Jurkat, Clone E6-1 (cell line): ENCODE measurements around the gene SOX15.
"Not testable (repeated sequence)": the region's sequence is repeated elsewhere in the genome, so short reads cannot be mapped to it uniquely, and the experiment has no call there.

ENCODE experiments used
- DNase-seq: peaks from one replicate; pipeline ENCODE4 v3.0.0-alpha.2; 2011; ENCODE audit warnings: low read depth, low spot score
- H3K4me3 ChIP-seq: 2 replicates; pipeline ENCODE4 v1.5.1; 2011; ENCODE audit warnings: mild to moderate bottlenecking, low read length, control low read depth, moderate library complexity

The SOX15 gene

GRCh38 chr17:7612294-7612640 lies 22.4 kb upstream of the SOX15 start:
- DNase-seq: no peak
- no peak overlapping the region for H3K4me3 ChIP-seq

GRCh38 chr17:7611635-7612293 lies 21.9 kb upstream of the SOX15 start:
- no peak for DNase-seq
- no peak overlapping the region for H3K4me3 ChIP-seq

- DNase-seq: no peak
Measured at GRCh38 chr17:7610641-7611040, 20.7 kb upstream of the SOX15 start.

GRCh38 chr17:7606280-7606679 lies 16.4 kb upstream of the SOX15 start:
- DNase-seq: no peak
- no peak overlapping the region for H3K4me3 ChIP-seq

More at GRCh38 chr17:7610641-7611040, 20.7 kb upstream of the SOX15 start:
- no peak overlapping the region for H3K4me3 ChIP-seq

- H3K4me3 ChIP-seq: not testable (repeated sequence)
Measured at GRCh38 chr17:7597561-7597960, 7.7 kb upstream of the SOX15 start.

GRCh38 chr17:7593296-7593695 lies 3.4 kb upstream of the SOX15 start:
- no peak for DNase-seq
- H3K4me3 ChIP-seq: no peak overlapping the region

More at GRCh38 chr17:7597561-7597960, 7.7 kb upstream of the SOX15 start:
- DNase-seq: not testable (repeated sequence)

- DNase-seq: no peak
- H3K4me3 ChIP-seq: no peak overlapping the region
Measured at GRCh38 chr17:7592422-7593021, 2.6 kb upstream of the SOX15 start.

GRCh38 chr17:7591596-7591995 lies 1.7 kb upstream of the SOX15 start:
- DNase-seq: no peak
- no peak overlapping the region for H3K4me3 ChIP-seq

GRCh38 chr17:7590743-7591142 lies 849 bp upstream of the SOX15 start:
- H3K4me3 ChIP-seq: no peak overlapping the region
- DNase-seq: no peak

GRCh38 chr17:7589204-7589868 lies 558 bp downstream of the SOX15 start:
- no peak for DNase-seq
- H3K4me3 ChIP-seq: no peak overlapping the region

GRCh38 chr17:7588553-7589203 lies 1.2 kb downstream of the SOX15 start:
- DNase-seq: no peak
- H3K4me3 ChIP-seq: no peak overlapping the region

- no peak overlapping the region for H3K4me3 ChIP-seq
- DNase-seq: no peak
Measured at GRCh38 chr17:7587420-7588151, 2.3 kb downstream of the SOX15 start.

- no peak overlapping the region for H3K4me3 ChIP-seq
- DNase-seq: no peak
Measured at GRCh38 chr17:7586673-7587419, 3.0 kb downstream of the SOX15 start.

- H3K4me3 ChIP-seq: peak within 1 kb of the TSS; percentile 69
Measured at GRCh38 chr17:7583253-7584109, 6.4 kb downstream of the SOX15 start, which contains the start of gene MPDU1. TSS of gene MPDU1 (plus strand) at chr17:7583852. CDS start at chr17:7583863, 11 bp downstream.

GRCh38 chr17:7582396-7583252 lies 7.3 kb downstream of the SOX15 start:
- no peak for DNase-seq
- H3K4me3 ChIP-seq: peak overlapping the region; percentile 69

More at GRCh38 chr17:7583253-7584109, 6.4 kb downstream of the SOX15 start, which contains the start of gene MPDU1:
- peak; percentile 94 for DNase-seq

GRCh38 chr17:7580604-7581575 lies 9.0 kb downstream of the SOX15 start:
- H3K4me3 ChIP-seq: no peak overlapping the region
- DNase-seq: no peak
